K562 (cell line): ENCODE data around the gene DIP2C. TPM values are rescaled to one million over a fixed set of nuclear protein-coding genes. Genes with fewer than 3 reads are reported as not detected.
"Not testable (repeated sequence)": the region's sequence is repeated elsewhere in the genome, so short reads cannot be mapped to it uniquely, and the experiment has no call there.

ENCODE experiments used
- ATAC-seq: fragments of 200-7000 bp; cut with Tn5 transposase; 3 replicates; pipeline ENCODE4 v1.9.1; 2020; ENCODE audit warnings: moderate library complexity
- BruUV-seq: library from RNA; stranded (reverse); fragments of 400-500 nt; replicated peaks from 2 replicates; lab custom pipeline; 2021; lab: Mats Ljungman, UMichigan
- CTCF ChIA-PET: fragments of 300-600 bp; formaldehyde crosslinking; extraction: SDS; loops from one replicate; lab custom pipeline; 2021; ENCODE audit warnings: low intra/inter-chr PET ratio; lab: Yijun Ruan, JAX
- POLR2A ChIA-PET: fragments of 300-600, 350-650 bp; sonication (Branson Sonifier 250); formaldehyde crosslinking; extraction: SDS; loops from one replicate; lab custom pipeline; 2021; ENCODE audit warnings: antibody characterized with exemption, inconsistent platforms; lab: Yijun Ruan, JAX
- DNase-seq, 4 experiments: peaks; one replicate each; pipeline versions ENCODE4 v3.0.0 to v3.0.0-alpha.2; 2011 to 2018; ENCODE audit warnings: low spot score in 3 of 4, mixed read lengths in 3 of 4; ENCODE audit errors: extremely low read depth in 1 of 4
- FAIRE-seq: peaks from 2 replicates; lab custom pipeline; 2011; peaks lifted over from hg19 to GRCh38; lab: Jason Lieb, UNC
- H2AFZ ChIP-seq: 2 replicates; pipeline ENCODE4 v1.6.0; 2011; ENCODE audit warnings: low read depth, low read length, control low read depth, inconsistent platforms
- H3K27ac ChIP-seq: fragments of 200-600 bp; 3 replicates; pipeline ENCODE4 v1.8.0; 2011; ENCODE audit warnings: low read depth, mild to moderate bottlenecking, control low read depth, inconsistent platforms, low read length, moderate library complexity, mixed read lengths; ENCODE audit errors: extremely low read depth
- H3K27me3 ChIP-seq, 2 experiments: fragments of 300-600 bp in 1 of 2; 2 replicates in 1 of 2; 3 replicates in 1 of 2; pipeline versions ENCODE4 v1.6.0 to v1.8.0; 2011; ENCODE audit warnings: inconsistent platforms in 2 of 2, low read length in 2 of 2, mild to moderate bottlenecking in 1 of 2, mixed read lengths in 1 of 2, moderate library complexity in 1 of 2; ENCODE audit not compliant: control insufficient read depth in 2 of 2, insufficient read depth in 2 of 2
- H3K36me3 ChIP-seq: fragments of 300-600 bp; 3 replicates; pipeline ENCODE4 v1.8.0; 2011; ENCODE audit warnings: mild to moderate bottlenecking, low read length, inconsistent platforms; ENCODE audit not compliant: control insufficient read depth, insufficient read depth
- H3K4me1 ChIP-seq, 2 experiments: fragments of 200-600 bp in 1 of 2; replicated peaks in 1 of 2; 2 replicates in 1 of 2; 3 replicates in 1 of 2; pipeline versions ENCODE4 v1.5.1 to v1.8.0; 2011; ENCODE audit warnings: inconsistent platforms in 2 of 2, low read length in 2 of 2, mild to moderate bottlenecking in 1 of 2, mixed read lengths in 1 of 2, moderate library complexity in 1 of 2; ENCODE audit not compliant: control insufficient read depth in 2 of 2, insufficient read depth in 2 of 2
- H3K4me2 ChIP-seq: 2 replicates; pipeline ENCODE4 v1.6.1; 2011; ENCODE audit warnings: low read length, control low read depth, inconsistent platforms, mixed read lengths; ENCODE audit not compliant: insufficient read depth
- H3K4me3 ChIP-seq: fragments of 200-600 bp; sonication (generic), shearing (Covaris generic); 2 replicates; pipeline ENCODE4 v1.5.1; 2016; ENCODE audit warnings: control low read depth, inconsistent platforms
- H3K79me2 ChIP-seq: fragments of 200-600 bp; 3 replicates; pipeline ENCODE4 v1.8.0; 2011; ENCODE audit warnings: low read length, inconsistent platforms; ENCODE audit not compliant: control insufficient read depth, insufficient read depth
- H3K9ac ChIP-seq, 2 experiments: 2 replicates each; pipeline versions ENCODE4 v1.6.0 to v1.6.1; 2011; ENCODE audit warnings: low read depth in 2 of 2, low read length in 2 of 2, control low read depth in 1 of 2, inconsistent platforms in 1 of 2, mild to moderate bottlenecking in 1 of 2, mixed read lengths in 1 of 2; ENCODE audit not compliant: insufficient read depth in 1 of 2
- H3K9me1 ChIP-seq: one replicate; pipeline ENCODE4 v1.6.0; 2011; ENCODE audit warnings: inconsistent platforms, mild to moderate bottlenecking, low read length, moderate library complexity; ENCODE audit not compliant: control insufficient read depth, insufficient read depth
- H3K9me3 ChIP-seq: replicated peaks from 2 replicates; pipeline ENCODE4 v1.5.1; 2011; ENCODE audit warnings: low read depth, low read length, inconsistent platforms; ENCODE audit not compliant: control insufficient read depth, insufficient read depth
- H4K20me1 ChIP-seq: replicated peaks from 2 replicates; pipeline ENCODE4 v1.6.1; 2011; ENCODE audit warnings: low read length, inconsistent platforms, mixed read lengths; ENCODE audit not compliant: control insufficient read depth, insufficient read depth
- BRF1 ChIP-seq: IDR thresholded peaks from 3 replicates; pipeline ENCODE4 v1.6.1; 2011; ENCODE audit warnings: borderline replicate concordance, mild to moderate bottlenecking; ENCODE audit not compliant: insufficient read length; ENCODE audit errors: extremely low read depth
- EP300 ChIP-seq: IDR thresholded peaks from 2 replicates; pipeline ENCODE4 v1.6.1; 2012; ENCODE audit warnings: low read length, improper control_type of control experiment
- HEY1 ChIP-seq: fragments of 250-450 bp; sonication (Bioruptor Pico); IDR thresholded peaks from 2 replicates; pipeline ENCODE4 v1.5.0; 2020; ENCODE audit warnings: mild to moderate bottlenecking, moderate library complexity, borderline replicate concordance
- ZNF354B ChIP-seq: fragments of 250-450 bp; sonication (Bioruptor Pico); IDR thresholded peaks from 2 replicates; pipeline ENCODE4 v1.4.0; 2020
- WGBS: fragments of 100-300 bp; shearing (Covaris generic); methylation state at CpG from one replicate; pipeline ENCODE4 v1.1.6; 2016; ENCODE audit warnings: low coverage, mixed read lengths; ENCODE audit not compliant: insufficient coverage; ENCODE audit errors: missing lambda C conversion rate; 5-methylcytosine and 5-hydroxymethylcytosine counted together
- in situ Hi-C: fragments of 300-500 bp; cut with MboI; formaldehyde crosslinking; loops from 4 replicates; pipeline ENCODE4 v1.15.0; 2018; ENCODE audit warnings: inconsistent platforms, mixed read lengths
- intact Hi-C: fragments of 100-400 bp; cut with micrococcal nuclease; formaldehyde crosslinking; loops from 2 replicates; pipeline ENCODE4 v1.14.2; 2022
- polyA plus RNA-seq, 8 experiments: library from polyadenylated mRNA; depleted of rRNA in 4 of 8; stranded (reverse) in 5 of 8; unstranded in 3 of 8; fragments of >200 nt; fragmentation: Nextera tagmentation in 2 of 8; fragmentation: Illumina TruSeq in 1 of 8; extraction: Ambion mirVana in 2 of 8; extraction: Trizol in 1 of 8; gene quantifications; 2 replicates each; pipeline versions ENCODE4 v1.2.1 to v1.2.3, GENCODE V29; 2011 to 2014; ENCODE audit warnings: inconsistent platforms in 1 of 8, missing spikeins in 1 of 8
- total RNA-seq, 7 experiments: library from RNA; depleted of rRNA in 6 of 7; stranded (reverse); fragments of >200 nt in 6 of 7; fragmentation: Illumina TruSeq in 2 of 7; extraction: Trizol in 2 of 7; gene quantifications; 2 replicates each; pipeline versions ENCODE4 v1.2.1 to v1.2.3, GENCODE V29; 2011 to 2021; ENCODE audit warnings: low replicate concordance in 1 of 7
- TF ChIP-seq, protein P1 (sequence below): sonication (generic); formaldehyde crosslinking; IDR thresholded peaks from 2 replicates; pipeline ENCODE4 v1.8.0; 2022; ENCODE audit warnings: missing genetic modification reagents, mild to moderate bottlenecking, borderline replicate concordance

DIP2C gene
- total and polyA plus RNA-seq, 9 of the 15 experiments (the other 6 are each of a cell fraction or from before 2014, with no cell fraction given): 0.01 TPM; not detected in 8

DNA sequence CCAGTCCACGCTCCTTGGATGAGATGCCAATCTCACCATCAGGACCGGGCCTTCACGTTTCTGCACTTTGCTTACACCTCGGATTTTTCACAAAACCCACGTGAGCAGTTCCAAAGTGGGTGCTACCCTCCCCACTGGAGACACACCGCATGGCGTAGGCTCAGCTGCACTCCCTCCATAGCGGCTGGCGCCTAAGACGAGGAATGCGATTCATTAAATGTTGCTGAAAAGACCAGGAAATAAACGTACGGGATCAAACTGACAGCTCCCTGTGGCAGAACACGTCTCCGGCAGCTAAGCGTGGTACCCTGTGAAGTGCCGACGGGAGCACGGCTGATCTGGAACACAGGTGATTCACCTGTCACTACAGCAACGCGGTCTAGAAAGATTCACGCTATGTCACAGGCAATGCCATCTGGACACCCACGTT is 209.0 kb downstream of the DIP2C start:
- in situ Hi-C loops: no loop called here
- H3K27me3 ChIP-seq: peaks cover 30 to 53% of the 10 kb centered on the region in 2 experiments; a peak in 4 of 5 replicates
- H4K20me1 ChIP-seq: no peaks in the 10 kb centered on the region; the same call in 1 of the 2 replicates
- H3K9ac ChIP-seq: no peak overlapping the region
- H3K4me1 ChIP-seq: peaks cover 0 to 6% of the 10 kb centered on the region in 2 experiments; a peak in 2 of 5 replicates
- WGBS: 5% methylated on average over 23 of the region's 23 CpGs
- H3K9me3 ChIP-seq: no peaks in the 10 kb centered on the region
- DNase-seq (no peak), FAIRE-seq (no peak)
- no peak overlapping the region for H3K4me2 ChIP-seq
- H3K79me2 ChIP-seq: no peaks in the 10 kb centered on the region
- POLR2A ChIA-PET: no interaction called here
- H2AFZ ChIP-seq: no peak overlapping the region
- H3K27ac ChIP-seq: no peak overlapping the region
- H3K36me3 ChIP-seq: no peaks in the 10 kb centered on the region
- H3K4me3 ChIP-seq: no peak overlapping the region
- TF ChIP-seq HEY1 (CRISPR knock-in tag) (no peak), ZNF354B (no peak), BRF1 (no peak), EP300 (no peak)
- TF ChIP-seq, protein P1, sequence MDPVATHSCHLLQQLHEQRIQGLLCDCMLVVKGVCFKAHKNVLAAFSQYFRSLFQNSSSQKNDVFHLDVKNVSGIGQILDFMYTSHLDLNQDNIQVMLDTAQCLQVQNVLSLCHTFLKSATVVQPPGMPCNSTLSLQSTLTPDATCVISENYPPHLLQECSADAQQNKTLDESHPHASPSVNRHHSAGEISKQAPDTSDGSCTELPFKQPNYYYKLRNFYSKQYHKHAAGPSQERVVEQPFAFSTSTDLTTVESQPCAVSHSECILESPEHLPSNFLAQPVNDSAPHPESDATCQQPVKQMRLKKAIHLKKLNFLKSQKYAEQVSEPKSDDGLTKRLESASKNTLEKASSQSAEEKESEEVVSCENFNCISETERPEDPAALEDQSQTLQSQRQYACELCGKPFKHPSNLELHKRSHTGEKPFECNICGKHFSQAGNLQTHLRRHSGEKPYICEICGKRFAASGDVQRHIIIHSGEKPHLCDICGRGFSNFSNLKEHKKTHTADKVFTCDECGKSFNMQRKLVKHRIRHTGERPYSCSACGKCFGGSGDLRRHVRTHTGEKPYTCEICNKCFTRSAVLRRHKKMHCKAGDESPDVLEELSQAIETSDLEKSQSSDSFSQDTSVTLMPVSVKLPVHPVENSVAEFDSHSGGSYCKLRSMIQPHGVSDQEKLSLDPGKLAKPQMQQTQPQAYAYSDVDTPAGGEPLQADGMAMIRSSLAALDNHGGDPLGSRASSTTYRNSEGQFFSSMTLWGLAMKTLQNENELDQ: no peak
- TF ChIP-seq, all 486 proteins: peak for 0
- CTCF ChIA-PET: no interaction called here
- ATAC-seq: no peak
- BruUV-seq: no TSS peak
- intact Hi-C loops: no loop called here
- H3K9me1 ChIP-seq: no peaks in the 10 kb centered on the region

DNA sequence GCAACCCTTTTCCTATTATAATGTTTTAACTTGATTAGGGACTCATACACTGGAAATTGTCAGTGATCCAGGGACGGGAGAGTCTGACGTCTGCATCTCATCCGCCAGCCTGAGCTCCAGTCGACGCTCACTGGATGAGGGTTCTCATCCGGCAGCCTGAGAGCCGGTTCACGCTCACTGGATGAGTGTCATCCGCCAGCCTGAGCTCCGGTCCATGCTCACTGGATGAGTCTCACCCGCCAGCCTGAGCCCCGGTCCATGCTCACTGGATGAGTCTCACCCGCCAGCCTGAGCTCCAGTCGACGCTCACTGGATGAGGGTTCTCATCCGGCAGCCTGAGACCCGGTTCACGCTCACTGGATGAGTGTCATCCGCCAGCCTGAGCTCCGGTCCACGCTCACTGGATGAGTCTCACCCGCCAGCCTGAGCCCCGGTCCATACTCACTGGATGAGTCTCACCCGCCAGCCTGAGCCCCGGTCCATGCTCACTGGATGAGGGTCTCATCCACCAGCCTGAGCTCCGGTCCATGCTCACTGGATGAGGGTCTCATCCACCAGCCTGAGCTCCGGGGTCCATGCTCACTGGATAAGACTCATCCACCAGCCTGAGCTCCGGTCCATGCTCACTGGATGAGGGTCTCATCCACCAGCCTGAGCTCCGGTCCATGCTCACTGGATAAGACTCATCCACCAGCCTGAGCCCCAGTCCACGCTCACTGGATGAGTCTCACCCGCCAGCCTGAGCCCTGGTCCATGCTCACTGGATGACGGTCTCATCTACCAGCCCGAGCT is 209.6 kb downstream of the DIP2C start:
- H3K36me3 ChIP-seq, H3K79me2 ChIP-seq, H3K9me1 ChIP-seq, BruUV-seq, H4K20me1 ChIP-seq, H3K4me2 ChIP-seq, H3K27ac ChIP-seq, intact Hi-C loops, H3K4me3 ChIP-seq, H3K9ac ChIP-seq, H3K4me1 ChIP-seq, FAIRE-seq, ATAC-seq, H3K9me3 ChIP-seq, in situ Hi-C loops, POLR2A ChIA-PET, H2AFZ ChIP-seq, DNase-seq, CTCF ChIA-PET: not testable (repeated sequence)
- 0% methylated on average over 31 of the region's 33 CpGs for WGBS
- H3K27me3 ChIP-seq: peaks cover 24 to 51% of the 10 kb centered on the region in 2 experiments; a peak in 4 of 5 replicates
